CD4-positive, alpha-beta T cell treated with Interferon alpha-2 for 1 hour (primary cell): Measurements from ENCODE around the gene CLIC3.

Experiments used
- DNase-seq, 2 donors: peaks; one replicate each; pipeline ENCODE4 v3.0.0-alpha.2; 2020 to 2022

Gene CLIC3

GRCh38 chr9:137030538-137031527 lies 34.5 kb upstream of the CLIC3 start:
- DNase-seq: peak; percentile 59 to 62

GRCh38 chr9:137030006-137030405 lies 33.6 kb upstream of the CLIC3 start:
- DNase-seq: no peak

- DNase-seq: peak; percentile 69 to 74
These were observed 32.9 kb upstream of the CLIC3 start for GRCh38 chr9:137029058-137029936.

GRCh38 chr9:137028263-137029057 lies 32.1 kb upstream of the CLIC3 start:
- peak; percentile 65 to 81 for DNase-seq

- DNase-seq: no peak
These were observed 31.2 kb upstream of the CLIC3 start, which contains the start of gene ABCA2 for GRCh38 chr9:137027369-137028262. Gene ABCA2, minus strand, starts transcription at chr9:137028237. Its CDS starts 97 bp downstream, at chr9:137028140.

- no peak for DNase-seq
These were observed 30.5 kb upstream of the CLIC3 start for GRCh38 chr9:137026828-137027227.

- DNase-seq: no peak
These were observed 30.0 kb upstream of the CLIC3 start for GRCh38 chr9:137026384-137026783.

GRCh38 chr9:137025517-137025966 lies 29.2 kb upstream of the CLIC3 start:
- peak; percentile 24 to 31 for DNase-seq

- DNase-seq: no peak
These were observed 27.2 kb upstream of the CLIC3 start for GRCh38 chr9:137023583-137023991.

GRCh38 chr9:137023157-137023556 lies 26.8 kb upstream of the CLIC3 start:
- no peak for DNase-seq

- DNase-seq: no peak
These were observed 26.3 kb upstream of the CLIC3 start for GRCh38 chr9:137022662-137023008.

- DNase-seq: peak; percentile 72 to 79
These were observed 25.8 kb upstream of the CLIC3 start for GRCh38 chr9:137021979-137022661.

- DNase-seq: no peak
These were observed 25.2 kb upstream of the CLIC3 start for GRCh38 chr9:137021568-137021978.

GRCh38 chr9:137020771-137021567 lies 24.6 kb upstream of the CLIC3 start:
- DNase-seq: no peak

- DNase-seq: no peak
These were observed 23.7 kb upstream of the CLIC3 start for GRCh38 chr9:137019891-137020683.

- no peak for DNase-seq
These were observed 22.6 kb upstream of the CLIC3 start for GRCh38 chr9:137018761-137019559.

- DNase-seq: no peak
These were observed 21.6 kb upstream of the CLIC3 start for GRCh38 chr9:137017791-137018497.

- DNase-seq: no peak
These were observed 20.7 kb upstream of the CLIC3 start for GRCh38 chr9:137017071-137017470.
